ENCODE measurements around the gene GNPDA1.

The GNPDA1 gene

GRCh38 chr5:142023836-142024235 lies 11.0 kb upstream of the GNPDA1 start:
- no peak for DNase-seq (ENCODE audit: low spot score)

GRCh38 chr5:142020122-142020659 lies 7.4 kb upstream of the GNPDA1 start:
- no peak for DNase-seq (ENCODE audit: low spot score)

GRCh38 chr5:142017832-142018427 lies 5.1 kb upstream of the GNPDA1 start:
- no peak for DNase-seq (ENCODE audit: low spot score)

GRCh38 chr5:142016556-142016955 lies 3.7 kb upstream of the GNPDA1 start:
- DNase-seq (ENCODE audit: low spot score) = no peak

- peak; percentile 92 for DNase-seq (ENCODE audit: low spot score)
Observed at GRCh38 chr5:142015781-142016533, 3.1 kb upstream of the GNPDA1 start.

- peak; percentile 71 for DNase-seq (ENCODE audit: low spot score)
Observed at GRCh38 chr5:142014911-142015584, 2.2 kb upstream of the GNPDA1 start.

- DNase-seq (ENCODE audit: low spot score) = peak; percentile 54
Observed at GRCh38 chr5:142013734-142014521, 1.1 kb upstream of the GNPDA1 start.

- peak; percentile 48 for DNase-seq (ENCODE audit: low spot score)
Observed at GRCh38 chr5:142012186-142012785, 541 bp downstream of the GNPDA1 start.

GRCh38 chr5:142011572-142012185 lies 1.1 kb downstream of the GNPDA1 start:
- DNase-seq (ENCODE audit: low spot score) = no peak

GRCh38 chr5:142009886-142010285 lies 2.9 kb downstream of the GNPDA1 start:
- DNase-seq (ENCODE audit: low spot score) = no peak

- no peak for DNase-seq (ENCODE audit: low spot score)
Observed at GRCh38 chr5:142008813-142009212, 4.0 kb downstream of the GNPDA1 start.

- no peak for DNase-seq (ENCODE audit: low spot score)
Observed at GRCh38 chr5:142007237-142007544, 5.6 kb downstream of the GNPDA1 start.

- no peak for DNase-seq (ENCODE audit: low spot score)
Observed at GRCh38 chr5:142006363-142007236, 6.2 kb downstream of the GNPDA1 start.

GRCh38 chr5:142003266-142003800 lies 9.5 kb downstream of the GNPDA1 start:
- no peak for DNase-seq (ENCODE audit: low spot score)

GRCh38 chr5:142000704-142001484 lies 11.9 kb downstream of the GNPDA1 start:
- DNase-seq (ENCODE audit: low spot score) = no peak

GRCh38 chr5:142000173-142000572 lies 12.7 kb downstream of the GNPDA1 start:
- DNase-seq (ENCODE audit: low spot score) = no peak

- DNase-seq (ENCODE audit: low spot score) = no peak
Observed at GRCh38 chr5:141997358-141997960, 15.4 kb downstream of the GNPDA1 start.

- DNase-seq (ENCODE audit: low spot score) = no peak
Observed at GRCh38 chr5:141995656-141996055, 17.2 kb downstream of the GNPDA1 start.

Measured in kidney capillary endothelial cell (primary cell).